Lower lobe of right lung (tissue), 2 donors: Measurements from ENCODE around the gene DMKN. TPM values are rescaled to one million over a fixed set of nuclear protein-coding genes. Genes with fewer than 3 reads are reported as not detected.
"Not testable (repeated sequence)": the region's sequence is repeated elsewhere in the genome, so short reads cannot be mapped to it uniquely, and the experiment has no call there.

Experiments used
- ATAC-seq, 2 donors: fragments of 200-7000 bp; cut with Tn5 transposase; one replicate each; pipeline ENCODE4 v1.9.1; 2020 to 2022; ENCODE audit warnings: mild to moderate bottlenecking in 2 of 2, moderate library complexity in 2 of 2
- DNase-seq: peaks from one replicate; pipeline ENCODE4 v3.0.0-alpha.2; 2020
- H3K27ac ChIP-seq: fragments of 200-600 bp; one replicate; pipeline ENCODE4 v1.8.0; 2022
- H3K27me3 ChIP-seq: fragments of 200-600 bp; one replicate; pipeline ENCODE4 v1.8.0; 2022; ENCODE audit warnings: low read depth
- H3K36me3 ChIP-seq: fragments of 200-600 bp; one replicate; pipeline ENCODE4 v1.8.0; 2022; ENCODE audit warnings: mild to moderate bottlenecking
- H3K4me1 ChIP-seq: fragments of 200-600 bp; one replicate; pipeline ENCODE4 v1.8.0; 2022
- H3K4me3 ChIP-seq: fragments of 200-600 bp; one replicate; pipeline ENCODE4 v1.8.0; 2022; ENCODE audit warnings: mild to moderate bottlenecking
- H3K9me3 ChIP-seq: fragments of 200-600 bp; one replicate; pipeline ENCODE4 v1.8.0; 2022
- intact Hi-C: fragments of 100-400 bp; cut with DNase I; formaldehyde crosslinking; loops from one replicate; pipeline ENCODE4 v1.11.0; 2022
- total RNA-seq: library from RNA; stranded (reverse); fragmentation: NEBNext Ultra II Directional; extraction: Animal tissue kit (Norgen Biotek cat#: 25700); gene quantifications from one replicate; pipeline ENCODE4 v1.2.1, GENCODE V29; 2021
- TF ChIP-seq, protein P1 (sequence below): fragments of 200-600 bp; IDR thresholded peaks from one replicate; pipeline ENCODE4 v1.8.0; 2022; ENCODE audit warnings: antibody characterized with exemption, mild to moderate bottlenecking
- donor health status: DM: no; HTN: yes; CAD: no; lungs with severe emphysema.

The DMKN gene
- total RNA-seq, 1 donor from 2014 or later = 70.7 TPM

DNA sequence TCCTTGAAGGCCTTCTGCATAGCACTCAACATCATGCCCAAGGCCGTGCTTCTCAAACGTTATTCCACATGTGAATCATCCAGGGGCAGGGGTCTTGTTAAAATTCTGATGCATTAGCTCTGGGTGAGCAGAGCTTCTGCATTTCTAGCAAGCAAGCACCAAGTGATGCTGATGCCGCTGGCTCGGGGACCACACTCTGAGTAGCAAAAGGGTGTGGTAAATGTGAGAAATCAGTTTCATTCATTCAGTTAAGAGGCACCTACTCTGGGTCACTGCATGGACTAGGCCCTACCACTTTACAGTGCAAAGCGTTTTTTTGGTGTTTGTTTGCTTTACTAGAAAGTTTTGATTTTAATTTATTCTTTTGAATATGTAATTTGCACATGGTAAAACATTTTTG, 30.4 kb downstream of the DMKN start:
- TF ChIP-seq, protein P1, sequence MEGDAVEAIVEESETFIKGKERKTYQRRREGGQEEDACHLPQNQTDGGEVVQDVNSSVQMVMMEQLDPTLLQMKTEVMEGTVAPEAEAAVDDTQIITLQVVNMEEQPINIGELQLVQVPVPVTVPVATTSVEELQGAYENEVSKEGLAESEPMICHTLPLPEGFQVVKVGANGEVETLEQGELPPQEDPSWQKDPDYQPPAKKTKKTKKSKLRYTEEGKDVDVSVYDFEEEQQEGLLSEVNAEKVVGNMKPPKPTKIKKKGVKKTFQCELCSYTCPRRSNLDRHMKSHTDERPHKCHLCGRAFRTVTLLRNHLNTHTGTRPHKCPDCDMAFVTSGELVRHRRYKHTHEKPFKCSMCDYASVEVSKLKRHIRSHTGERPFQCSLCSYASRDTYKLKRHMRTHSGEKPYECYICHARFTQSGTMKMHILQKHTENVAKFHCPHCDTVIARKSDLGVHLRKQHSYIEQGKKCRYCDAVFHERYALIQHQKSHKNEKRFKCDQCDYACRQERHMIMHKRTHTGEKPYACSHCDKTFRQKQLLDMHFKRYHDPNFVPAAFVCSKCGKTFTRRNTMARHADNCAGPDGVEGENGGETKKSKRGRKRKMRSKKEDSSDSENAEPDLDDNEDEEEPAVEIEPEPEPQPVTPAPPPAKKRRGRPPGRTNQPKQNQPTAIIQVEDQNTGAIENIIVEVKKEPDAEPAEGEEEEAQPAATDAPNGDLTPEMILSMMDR = no peak
- DNase-seq (no peak), ATAC-seq (no peak)
- Histone ChIP-seq H3K27ac (no peak overlapping the region), H3K27me3 (no peaks in the 10 kb centered on the region), H3K4me1 (no peaks in the 10 kb centered on the region), H3K36me3 (no peaks in the 10 kb centered on the region), H3K4me3 (no peak overlapping the region), H3K9me3 (no peaks in the 10 kb centered on the region)
- intact Hi-C loops = no loop called here

DNA sequence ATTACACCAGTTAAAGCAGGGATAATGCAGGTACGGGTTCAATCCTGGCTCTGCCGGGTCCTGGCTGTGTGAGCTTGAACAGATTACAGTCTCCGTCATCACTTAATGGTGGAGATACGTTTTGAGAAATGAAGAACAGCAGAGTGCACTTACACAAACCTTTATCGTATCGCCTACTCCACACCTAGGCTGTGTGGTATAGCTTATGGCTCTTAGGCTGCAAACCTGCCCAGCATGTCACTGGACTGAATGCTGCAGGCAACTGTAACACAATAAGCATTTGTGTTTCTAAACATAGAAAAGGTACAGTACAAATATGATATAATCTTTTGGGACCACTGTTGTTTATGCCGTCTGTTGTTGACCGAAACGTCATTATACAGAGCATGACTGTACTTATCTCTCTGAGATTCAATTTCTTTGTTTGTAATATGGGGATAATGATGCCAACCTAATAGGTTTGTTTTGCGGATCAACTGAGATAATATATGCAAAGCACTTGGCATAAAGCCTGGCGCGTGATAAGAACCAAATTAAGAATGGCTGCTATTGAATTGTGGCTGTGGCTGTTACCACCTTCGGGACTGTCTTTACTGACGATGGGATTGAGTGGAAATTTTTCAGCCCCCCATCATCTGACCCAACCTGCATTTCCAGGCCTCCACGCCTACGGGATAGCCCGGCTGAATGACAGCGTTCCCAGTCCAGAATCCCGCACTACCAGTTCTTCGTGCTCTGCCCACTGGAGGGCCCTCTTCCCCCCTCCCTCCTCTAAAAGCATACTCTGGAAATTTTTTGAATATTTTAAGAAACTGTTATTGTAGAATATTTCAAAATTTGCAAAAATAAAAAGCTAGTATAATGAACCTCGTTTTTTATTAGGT, 34.4 kb downstream of the DMKN start:
- H3K27ac ChIP-seq = no peak overlapping the region
- H3K9me3 ChIP-seq = no peaks in the 10 kb centered on the region
- H3K36me3 ChIP-seq = no peaks in the 10 kb centered on the region
- intact Hi-C loops = no loop called here
- DNase-seq (no peak), ATAC-seq (no peak)
- no peaks in the 10 kb centered on the region for H3K4me1 ChIP-seq
- H3K27me3 ChIP-seq = no peaks in the 10 kb centered on the region
- H3K4me3 ChIP-seq = no peak overlapping the region
- TF ChIP-seq, protein P1 = no peak

DNA sequence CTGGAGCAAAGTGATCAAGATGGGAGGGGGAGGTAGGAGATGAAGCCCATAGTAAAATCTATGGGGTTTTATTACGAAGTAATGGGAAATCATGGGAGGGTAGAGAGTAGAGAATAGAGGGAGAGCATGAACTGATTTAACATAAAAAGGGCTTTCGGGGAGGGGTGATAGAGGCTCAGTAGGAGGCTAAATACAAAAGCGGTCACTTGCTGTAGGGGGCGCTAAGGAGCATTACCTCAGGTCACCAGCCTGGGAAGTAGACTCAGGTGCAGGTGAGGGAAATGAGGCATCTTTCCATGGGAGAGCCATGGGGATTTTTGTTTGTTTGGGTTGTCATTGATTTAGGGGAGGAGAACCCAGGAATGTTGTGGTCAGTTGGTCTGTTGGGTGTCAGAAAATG, 37.3 kb downstream of the DMKN start:
- H3K4me3 ChIP-seq = no peak overlapping the region
- no peaks in the 10 kb centered on the region for H3K4me1 ChIP-seq
- H3K9me3 ChIP-seq = no peaks in the 10 kb centered on the region
- DNase-seq = no peak
- H3K27me3 ChIP-seq = no peaks in the 10 kb centered on the region
- TF ChIP-seq, protein P1 = no peak
- H3K36me3 ChIP-seq = no peaks in the 10 kb centered on the region
- intact Hi-C loops = no loop called here
- ATAC-seq = no peak
- H3K27ac ChIP-seq = no peak overlapping the region

DNA sequence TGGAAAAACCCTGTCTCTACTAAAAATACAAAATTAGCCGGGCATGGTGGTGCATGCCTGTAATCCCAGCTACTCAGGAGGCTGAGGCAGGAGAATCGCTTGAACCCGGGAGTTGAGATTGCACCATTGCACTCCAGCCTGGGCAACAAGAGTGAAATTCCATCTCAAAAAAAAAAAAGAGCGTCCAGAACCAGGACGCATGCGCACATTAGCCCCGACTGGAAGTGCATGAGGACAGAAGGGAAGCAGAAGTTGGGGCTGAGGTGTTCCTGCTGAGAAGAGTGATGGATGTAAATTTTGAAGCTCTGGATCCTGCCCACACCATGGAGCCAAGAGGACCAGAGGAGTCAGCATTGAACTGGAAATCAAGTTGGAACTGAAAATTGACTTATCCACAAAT, 38.9 kb downstream of the DMKN start:
- DNase-seq, H3K4me1 ChIP-seq, H3K27me3 ChIP-seq, H3K36me3 ChIP-seq, H3K9me3 ChIP-seq, intact Hi-C loops, ATAC-seq, H3K27ac ChIP-seq, H3K4me3 ChIP-seq: not testable (repeated sequence)

DNA sequence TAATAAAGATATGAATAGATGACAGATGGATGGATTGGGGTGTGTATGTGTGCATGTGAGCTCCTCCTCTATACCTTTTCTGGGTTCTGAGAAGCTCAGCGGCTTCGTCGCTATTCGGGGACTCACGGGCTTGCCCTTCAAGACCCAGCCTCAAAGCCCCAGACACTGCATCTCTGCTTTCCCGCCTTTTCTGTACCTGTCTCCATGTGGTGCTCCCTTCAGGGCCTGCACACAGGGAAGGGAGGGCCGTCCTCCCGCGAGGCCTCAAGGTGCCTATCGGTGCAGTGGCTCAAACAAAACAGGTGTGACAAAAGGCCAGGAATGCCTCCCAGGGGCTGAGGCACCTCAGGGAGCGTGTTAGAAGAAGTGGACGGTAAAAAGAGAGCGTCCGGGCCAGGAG, 39.3 kb downstream of the DMKN start:
- no peaks in the 10 kb centered on the region for H3K36me3 ChIP-seq
- H3K9me3 ChIP-seq = no peaks in the 10 kb centered on the region
- no peak for DNase-seq
- no peak overlapping the region for H3K4me3 ChIP-seq
- no peaks in the 10 kb centered on the region for H3K4me1 ChIP-seq
- H3K27ac ChIP-seq = no peak overlapping the region
- no peak for ATAC-seq
- TF ChIP-seq, protein P1 = no peak
- intact Hi-C loops = no loop called here
- H3K27me3 ChIP-seq = no peaks in the 10 kb centered on the region

DNA sequence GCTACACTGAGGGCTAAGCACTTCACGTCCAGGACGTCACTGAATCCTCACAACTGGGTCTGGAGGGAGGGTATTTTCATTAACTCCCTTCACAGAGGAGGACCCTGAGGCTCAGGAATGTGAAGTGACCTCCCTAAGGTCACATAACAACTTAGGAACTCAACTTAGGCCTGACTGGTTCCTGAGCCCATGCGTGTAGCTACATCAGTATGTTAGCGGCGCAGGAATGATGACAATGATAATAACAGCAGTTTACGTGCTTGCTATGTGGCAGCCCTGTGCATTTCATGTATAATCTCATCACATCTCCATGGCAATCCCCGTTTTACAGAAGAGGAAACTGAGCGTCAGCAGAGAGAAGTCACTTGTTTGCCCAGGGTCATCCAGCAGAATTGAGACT, 41.5 kb downstream of the DMKN start:
- Histone ChIP-seq H3K9me3 (no peaks in the 10 kb centered on the region), H3K27ac (no peak overlapping the region), H3K4me1 (peaks cover 5% of the 10 kb centered on the region), H3K27me3 (no peaks in the 10 kb centered on the region), H3K4me3 (no peak overlapping the region), H3K36me3 (no peaks in the 10 kb centered on the region)
- DNase-seq (no peak), ATAC-seq (no peak)
- intact Hi-C loops = no loop called here
- TF ChIP-seq, protein P1 = no peak

DNA sequence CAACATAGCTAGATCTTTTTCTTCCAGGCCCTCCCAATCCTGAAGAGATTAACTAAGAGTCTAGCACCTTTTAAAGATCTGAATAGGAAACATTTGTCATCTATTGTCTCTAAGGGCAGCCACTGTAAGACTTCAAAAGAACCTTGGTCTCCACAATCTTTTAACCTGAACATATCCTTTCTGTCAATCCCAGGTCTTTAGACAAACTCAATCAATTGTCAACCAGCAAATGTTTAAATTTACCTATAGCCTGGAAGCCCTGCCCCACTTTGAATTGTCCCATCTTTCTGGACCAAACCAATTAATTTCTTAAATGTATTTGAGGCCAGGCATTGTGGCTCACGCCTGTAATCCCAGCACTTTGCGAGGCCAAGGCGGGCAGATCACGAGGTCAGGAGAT, 42.4 kb downstream of the DMKN start:
- H3K4me1 ChIP-seq, intact Hi-C loops, H3K9me3 ChIP-seq, DNase-seq, H3K27me3 ChIP-seq, H3K4me3 ChIP-seq, ATAC-seq, H3K27ac ChIP-seq, H3K36me3 ChIP-seq: not testable (repeated sequence)
